Mesenchymal stem cell (in vitro differentiated cells and primary cell): ENCODE data around the gene BAAT. TPM values are rescaled to one million over a fixed set of nuclear protein-coding genes. Genes with fewer than 3 reads are reported as not detected.
A peak's percentile ranks its signal among the peaks of the same experiment; 100 is the strongest.
"Not testable (repeated sequence)": the region's sequence is repeated elsewhere in the genome, so short reads cannot be mapped to it uniquely, and the experiment has no call there.

Experiments used
- DNase-seq: peaks from one replicate; pipeline ENCODE4 v3.0.0-alpha.2; 2013
- H2AFZ ChIP-seq: one replicate; pipeline ENCODE4 v1.6.1; 2013; ENCODE audit warnings: low read depth, mild to moderate bottlenecking, control low read depth, inconsistent platforms, low read length, moderate library complexity
- H2AK5ac ChIP-seq: 2 replicates; pipeline ENCODE4 v1.6.1; 2013; ENCODE audit warnings: low read length, moderate library complexity, mild to moderate bottlenecking, inconsistent platforms; ENCODE audit not compliant: severe bottlenecking
- H2BK120ac ChIP-seq: one replicate; pipeline ENCODE4 v1.6.1; 2013; ENCODE audit warnings: low read depth, mild to moderate bottlenecking, inconsistent platforms, low read length, moderate library complexity
- H2BK12ac ChIP-seq, 2 experiments: one replicate each; pipeline ENCODE4 v1.6.1; 2013; ENCODE audit warnings: inconsistent platforms in 2 of 2, low read length in 2 of 2, mild to moderate bottlenecking in 2 of 2, moderate library complexity in 2 of 2, control low read depth in 1 of 2
- H2BK15ac ChIP-seq: one replicate; pipeline ENCODE4 v1.6.1; 2013; ENCODE audit warnings: mild to moderate bottlenecking, low read depth, inconsistent platforms; ENCODE audit not compliant: poor library complexity, severe bottlenecking
- H2BK5ac ChIP-seq: 2 replicates; pipeline ENCODE4 v1.6.1; 2013; ENCODE audit warnings: low read depth, mild to moderate bottlenecking, low read length, control low read depth, inconsistent platforms; ENCODE audit not compliant: poor library complexity, severe bottlenecking
- H3K14ac ChIP-seq, 2 experiments: one replicate each; pipeline ENCODE4 v1.6.1; 2013; ENCODE audit warnings: inconsistent platforms in 2 of 2, low read length in 2 of 2, control low read depth in 1 of 2, mild to moderate bottlenecking in 1 of 2, moderate library complexity in 1 of 2
- H3K18ac ChIP-seq, 2 experiments: one replicate each; pipeline ENCODE4 v1.6.1; 2013; ENCODE audit warnings: inconsistent platforms in 2 of 2, low read length in 2 of 2, control low read depth in 1 of 2, low read depth in 1 of 2, mild to moderate bottlenecking in 1 of 2
- H3K23ac ChIP-seq, 2 experiments: one replicate each; pipeline ENCODE4 v1.6.1; 2013; ENCODE audit warnings: inconsistent platforms in 2 of 2, low read length in 2 of 2, mild to moderate bottlenecking in 2 of 2, moderate library complexity in 2 of 2, control low read depth in 1 of 2
- H3K27ac ChIP-seq: 2 replicates; pipeline ENCODE4 v1.5.1; 2013; ENCODE audit warnings: mild to moderate bottlenecking, moderate library complexity, low read length, control low read depth, inconsistent platforms; ENCODE audit not compliant: poor library complexity, severe bottlenecking
- H3K27me3 ChIP-seq, 2 experiments: 2 replicates each; pipeline versions ENCODE4 v1.6.1 to v1.7.0; 2013; ENCODE audit warnings: low read length in 2 of 2, mild to moderate bottlenecking in 2 of 2, moderate library complexity in 2 of 2, control low read depth in 1 of 2, inconsistent platforms in 1 of 2; ENCODE audit not compliant: control insufficient read depth in 1 of 2, insufficient read depth in 1 of 2
- H3K36me3 ChIP-seq, 2 experiments: 2 replicates each; pipeline versions ENCODE4 v1.6.1 to v1.7.0; 2013; ENCODE audit warnings: low read length in 2 of 2, control low read depth in 1 of 2, inconsistent platforms in 1 of 2, low read depth in 1 of 2, mild to moderate bottlenecking in 1 of 2; ENCODE audit not compliant: insufficient read depth in 2 of 2, control insufficient read depth in 1 of 2
- H3K4ac ChIP-seq, 2 experiments: one replicate each; pipeline ENCODE4 v1.6.1; 2013; ENCODE audit warnings: inconsistent platforms in 2 of 2, low read length in 2 of 2, mild to moderate bottlenecking in 2 of 2, moderate library complexity in 2 of 2, control low read depth in 1 of 2, low read depth in 1 of 2
- H3K4me1 ChIP-seq: 2 replicates; pipeline ENCODE4 v1.6.1; 2013; ENCODE audit warnings: low read depth, low read length, control low read depth; ENCODE audit not compliant: control insufficient read depth, insufficient read depth
- H3K4me2 ChIP-seq: 2 replicates; pipeline ENCODE4 v1.6.1; 2013; ENCODE audit warnings: low read length, mild to moderate bottlenecking, inconsistent platforms; ENCODE audit not compliant: poor library complexity, severe bottlenecking
- H3K4me3 ChIP-seq, 2 experiments: 2 replicates each; pipeline versions ENCODE4 v1.5.1 to v1.7.0; 2013; ENCODE audit warnings: low read length in 2 of 2, mild to moderate bottlenecking in 2 of 2, control low read depth in 1 of 2, low read depth in 1 of 2; ENCODE audit not compliant: insufficient read depth in 1 of 2
- H3K79me1 ChIP-seq: replicated peaks from 2 replicates; pipeline ENCODE4 v1.6.1; 2013; ENCODE audit warnings: mild to moderate bottlenecking, control low read depth, low read length, inconsistent platforms; ENCODE audit not compliant: poor library complexity, severe bottlenecking
- H3K9ac ChIP-seq: 2 replicates; pipeline ENCODE4 v1.7.0; 2013; ENCODE audit warnings: mild to moderate bottlenecking, low read length, moderate library complexity
- H3K9me3 ChIP-seq: 2 replicates; pipeline ENCODE4 v1.7.0; 2013; ENCODE audit warnings: mild to moderate bottlenecking, low read length; ENCODE audit not compliant: control insufficient read depth
- H4K8ac ChIP-seq: one replicate; pipeline ENCODE4 v1.6.1; 2013; ENCODE audit warnings: inconsistent platforms, mild to moderate bottlenecking, low read length, moderate library complexity
- H4K91ac ChIP-seq: one replicate; pipeline ENCODE4 v1.6.1; 2013; ENCODE audit warnings: mild to moderate bottlenecking, low read length, inconsistent platforms
- WGBS: methylation state at CpG from one replicate; pipeline ENCODE4 v1.1.7; 2013; ENCODE audit warnings: mixed read lengths; 5-methylcytosine and 5-hydroxymethylcytosine counted together
- polyA plus RNA-seq, 2 experiments: library from polyadenylated mRNA; stranded (reverse); fragments of 200-250 nt; gene quantifications; one replicate each; pipeline ENCODE4 v1.2.3, GENCODE V29; 2013

Gene BAAT
- polyA plus RNA-seq (2013, experiment 1 of 2), result 0.03 TPM
- polyA plus RNA-seq (2013, experiment 2 of 2), result 0.01 TPM

GRCh38 chr9:101384873-101385536 lies at the start of gene BAAT:
BAAT (minus strand) TSS chr9:101385006; CDS start chr9:101371404, 13,602 bp downstream.
- H2BK15ac ChIP-seq, H3K79me1 ChIP-seq, H3K4ac ChIP-seq, H3K14ac ChIP-seq, H3K18ac ChIP-seq, H2AK5ac ChIP-seq, DNase-seq, H4K8ac ChIP-seq, H2BK120ac ChIP-seq, H3K4me2 ChIP-seq, H3K4me1 ChIP-seq, H3K23ac ChIP-seq, H2AFZ ChIP-seq, H3K9me3 ChIP-seq, H3K9ac ChIP-seq, H3K27me3 ChIP-seq, H3K4me3 ChIP-seq, H2BK12ac ChIP-seq, H4K91ac ChIP-seq: not testable (repeated sequence)
- Histone ChIP-seq H3K36me3 (peaks cover 0 to 22% of the 10 kb centered on the region in 2 experiments), H2BK5ac (peak within 1 kb of the TSS; percentile 51), H3K27ac (peak within 1 kb of the TSS; percentile 87)
- WGBS, result 90% methylated on average over 11 of the region's 11 CpGs

- no peak overlapping the region for H2BK5ac ChIP-seq
- no peak for DNase-seq
- no peak overlapping the region for H3K18ac ChIP-seq
- no peak overlapping the region for H2BK15ac ChIP-seq
- H3K14ac ChIP-seq, result no peak overlapping the region
- no peak overlapping the region for H2BK12ac ChIP-seq
- no peak overlapping the region for H2AK5ac ChIP-seq
- no peak overlapping the region for H3K9ac ChIP-seq
- H4K8ac ChIP-seq, result no peak overlapping the region
- H2BK120ac ChIP-seq, result no peak overlapping the region
- no peak overlapping the region for H3K4ac ChIP-seq
- no peaks in the 10 kb centered on the region for H3K79me1 ChIP-seq
- H3K27ac ChIP-seq, result no peak overlapping the region
- no peak overlapping the region for H2AFZ ChIP-seq
- H3K27me3 ChIP-seq, result peaks cover 3 to 6% of the 10 kb centered on the region in 2 experiments
- H3K4me2 ChIP-seq, result no peak overlapping the region
- 43% methylated on average over 1 of the region's 3 CpGs for WGBS
- H3K36me3 ChIP-seq, result no peaks in the 10 kb centered on the region
- no peaks in the 10 kb centered on the region for H3K9me3 ChIP-seq
- no peak overlapping the region for H3K4me3 ChIP-seq
- H3K23ac ChIP-seq, result no peak overlapping the region
- no peak overlapping the region for H4K91ac ChIP-seq
- H3K4me1 ChIP-seq, result no peaks in the 10 kb centered on the region
These were observed 48.4 kb upstream of the BAAT start for GRCh38 chr9:101433229-101433628.

DNA sequence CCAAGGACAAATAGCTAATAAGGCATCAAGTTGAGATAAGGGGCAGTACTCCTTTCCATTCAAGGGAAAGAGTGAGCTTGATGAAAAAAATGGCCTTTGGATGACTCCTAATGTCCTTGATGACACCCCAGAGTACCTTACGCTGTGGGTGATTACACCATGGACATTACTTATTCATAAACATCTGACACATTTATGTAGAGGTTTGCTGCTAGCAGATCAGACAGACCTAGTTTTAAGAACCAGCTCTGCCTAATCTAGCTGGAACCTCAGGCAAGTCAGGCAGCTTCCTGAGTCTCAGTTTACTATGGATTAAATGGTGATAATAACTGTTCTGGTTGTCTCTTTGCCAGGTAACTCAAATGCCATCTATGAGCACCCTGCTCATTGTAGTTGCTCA lies 47.9 kb upstream of the BAAT start:
- no peak overlapping the region for H3K27ac ChIP-seq
- H3K18ac ChIP-seq, result no peak overlapping the region
- H3K79me1 ChIP-seq, result no peaks in the 10 kb centered on the region
- H4K8ac ChIP-seq, result no peak overlapping the region
- DNase-seq, result no peak
- H2BK120ac ChIP-seq, result no peak overlapping the region
- H3K27me3 ChIP-seq, result peaks cover 3 to 6% of the 10 kb centered on the region in 2 experiments
- H3K4me3 ChIP-seq, result no peak overlapping the region
- H2BK15ac ChIP-seq, result no peak overlapping the region
- H3K23ac ChIP-seq, result no peak overlapping the region
- 73% methylated on average over 1 of the region's 1 CpG for WGBS
- no peak overlapping the region for H3K4me2 ChIP-seq
- no peak overlapping the region for H3K4ac ChIP-seq
- H3K14ac ChIP-seq, result no peak overlapping the region
- no peaks in the 10 kb centered on the region for H3K36me3 ChIP-seq
- H2BK5ac ChIP-seq, result no peak overlapping the region
- H2BK12ac ChIP-seq, result no peak overlapping the region
- no peak overlapping the region for H4K91ac ChIP-seq
- H3K9me3 ChIP-seq, result no peaks in the 10 kb centered on the region
- H2AFZ ChIP-seq, result no peak overlapping the region
- no peaks in the 10 kb centered on the region for H3K4me1 ChIP-seq
- H3K9ac ChIP-seq, result no peak overlapping the region
- no peak overlapping the region for H2AK5ac ChIP-seq

GRCh38 chr9:101432171-101432570 lies 47.4 kb upstream of the BAAT start:
- Histone ChIP-seq H3K4me2 (no peak overlapping the region), H3K9ac (no peak overlapping the region), H3K4me1 (no peaks in the 10 kb centered on the region), H2AFZ (no peak overlapping the region), H3K18ac (no peak overlapping the region), H2AK5ac (no peak overlapping the region), H3K27me3 (peaks cover 3 to 6% of the 10 kb centered on the region in 2 experiments), H3K23ac (no peak overlapping the region), H3K14ac (no peak overlapping the region), H3K4me3 (no peak overlapping the region), H3K4ac (no peak overlapping the region), H3K79me1 (no peaks in the 10 kb centered on the region), H4K91ac (no peak overlapping the region), H2BK15ac (no peak overlapping the region), H3K9me3 (no peaks in the 10 kb centered on the region), H3K36me3 (no peaks in the 10 kb centered on the region), H3K27ac (no peak overlapping the region), H4K8ac (no peak overlapping the region), H2BK5ac (no peak overlapping the region), H2BK12ac (no peak overlapping the region), H2BK120ac (no peak overlapping the region)
- no peak for DNase-seq
